Ramos (cell line): ENCODE measurements around the gene PRMT5.

Source experiments
- in situ Hi-C: fragments of 300-500 bp; cut with MboI; formaldehyde crosslinking; loops from one replicate; pipeline ENCODE4 v1.14.3; 2022; ENCODE audit warnings: low sequenced_read_pairs; ENCODE audit not compliant: unreplicated experiment

PRMT5 gene

GRCh38 chr14:22900081-22900799, 28.9 kb downstream of the PRMT5 start:
- in situ Hi-C loops, result no loop called here

- in situ Hi-C loops, result no loop called here
Measured at GRCh38 chr14:22898302-22899090, 30.7 kb downstream of the PRMT5 start.

DNA sequence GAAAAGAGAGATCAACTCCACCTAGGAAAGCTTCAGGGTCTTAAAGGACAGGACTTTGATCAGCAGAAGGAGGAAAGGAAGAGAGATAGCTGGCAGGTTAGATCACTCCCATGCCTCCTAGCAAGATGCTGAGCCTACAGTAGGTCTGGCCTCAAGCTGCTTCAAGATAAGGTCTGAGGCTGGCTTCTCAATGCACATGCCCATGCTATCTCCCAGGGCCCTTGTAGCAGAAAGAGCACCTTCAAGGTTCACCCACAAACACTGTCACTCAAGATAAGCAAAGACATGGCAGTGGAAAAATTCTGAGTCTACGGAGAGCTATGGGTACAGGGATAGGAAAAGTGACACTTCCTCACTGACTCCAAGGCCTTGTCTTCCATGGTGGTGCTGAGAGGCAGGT, 31.8 kb downstream of the PRMT5 start:
- in situ Hi-C loops, result no loop called here

DNA sequence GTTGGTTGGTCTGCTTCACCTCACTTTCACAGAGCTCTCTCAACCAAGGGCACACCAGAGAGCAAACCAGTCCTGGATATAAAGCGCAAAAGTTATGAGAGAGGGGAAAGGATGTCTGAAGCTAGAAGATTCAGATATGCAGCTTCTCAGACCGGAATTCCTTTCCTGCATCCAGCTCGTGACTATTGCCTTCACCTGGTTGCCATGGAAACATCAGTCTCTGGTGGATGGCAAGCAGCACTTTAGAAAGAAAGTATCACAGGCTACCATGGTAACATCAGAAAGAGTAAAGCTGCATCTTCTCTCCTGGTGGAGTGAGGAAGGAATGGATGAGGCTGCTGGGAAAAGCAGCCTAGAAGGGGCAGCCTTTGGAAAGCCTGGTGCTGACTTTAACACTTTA, 32.4 kb downstream of the PRMT5 start:
- in situ Hi-C loops, result no loop called here

DNA sequence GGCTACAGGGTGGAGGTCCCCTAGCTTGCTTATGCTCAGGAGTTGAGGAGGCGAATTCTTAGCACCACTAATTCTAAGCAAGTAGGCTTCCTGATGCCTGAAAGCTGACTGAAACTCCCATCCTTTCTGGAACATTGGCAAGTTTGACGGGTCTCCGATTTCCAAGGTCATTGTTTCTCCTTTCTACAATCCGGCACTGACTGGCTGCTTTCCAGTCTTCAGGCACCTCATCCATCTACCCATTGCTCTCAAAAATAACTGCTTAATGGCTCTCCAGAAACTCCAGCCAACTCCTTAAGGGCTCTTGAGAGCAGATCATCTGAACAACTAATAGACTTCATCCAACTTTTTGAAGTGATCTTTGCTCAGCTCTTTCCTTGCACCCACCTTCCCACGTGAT, 32.8 kb downstream of the PRMT5 start:
- in situ Hi-C loops, result no loop called here

DNA sequence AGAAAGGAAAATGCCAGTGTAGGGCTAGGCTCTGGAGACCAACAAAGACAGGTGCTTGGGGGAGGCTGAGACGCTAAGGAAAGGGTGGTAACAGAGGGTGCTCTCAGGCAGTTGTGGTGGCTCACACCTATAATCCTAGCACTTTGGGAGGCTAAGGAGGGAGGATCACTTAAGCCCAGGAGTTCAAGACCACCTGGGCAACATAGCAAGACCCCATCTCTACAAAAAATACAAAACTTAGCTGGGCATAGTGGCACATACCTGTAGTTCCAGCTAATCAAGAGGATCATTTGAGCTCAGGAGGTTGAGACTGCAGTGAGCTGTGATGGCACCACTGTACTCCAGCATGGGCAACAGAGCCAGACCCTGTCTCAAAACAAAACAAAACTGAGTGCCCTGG, 33.8 kb downstream of the PRMT5 start:
- in situ Hi-C loops, result no loop called here

GRCh38 chr14:22893706-22894105, 35.5 kb downstream of the PRMT5 start:
- in situ Hi-C loops, result no loop called here

- in situ Hi-C loops, result no loop called here
Measured at GRCh38 chr14:22892488-22892887, 36.7 kb downstream of the PRMT5 start.

DNA sequence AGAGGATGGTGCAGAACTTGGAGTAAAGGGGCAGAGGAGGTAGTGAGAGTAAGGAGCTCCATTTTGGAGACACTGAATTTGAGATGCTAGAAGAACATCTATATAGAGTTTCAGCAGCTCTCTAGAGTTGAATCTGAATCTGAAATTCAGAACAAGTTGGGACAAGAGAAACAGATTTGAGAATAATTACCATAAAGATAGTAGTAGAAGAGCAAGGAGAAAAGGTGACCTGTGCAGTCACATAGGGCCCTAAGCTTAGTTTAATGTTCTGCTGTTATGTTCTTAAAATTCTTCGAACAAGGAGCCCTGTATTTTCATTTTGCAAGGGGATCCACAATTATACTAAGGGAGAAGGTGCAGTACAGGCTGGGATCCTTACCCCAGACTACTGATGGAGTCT, 38.8 kb downstream of the PRMT5 start:
- in situ Hi-C loops, result no loop called here

DNA sequence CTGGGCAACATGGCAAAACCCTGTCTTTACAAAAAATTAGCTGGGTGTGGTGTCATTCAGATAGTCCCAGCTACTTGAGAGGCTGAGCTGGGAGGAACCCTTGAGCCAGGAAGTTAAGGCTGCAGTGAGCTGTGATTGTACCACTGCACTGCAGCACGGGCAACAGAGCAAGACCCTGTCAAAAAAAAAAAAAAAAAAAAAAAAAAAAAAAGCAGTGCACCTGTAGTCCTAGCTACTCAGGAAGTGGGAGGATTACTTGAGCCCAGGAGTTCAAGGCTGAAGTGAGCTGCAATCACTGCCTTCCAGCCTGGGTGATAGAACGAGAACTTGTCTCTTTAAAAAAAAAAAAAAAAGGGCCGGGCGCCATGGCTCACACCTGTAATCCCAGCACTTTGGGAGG, 40.5 kb downstream of the PRMT5 start:
- in situ Hi-C loops, result no loop called here

GRCh38 chr14:22887990-22888378, 41.2 kb downstream of the PRMT5 start:
- in situ Hi-C loops, result no loop called here

DNA sequence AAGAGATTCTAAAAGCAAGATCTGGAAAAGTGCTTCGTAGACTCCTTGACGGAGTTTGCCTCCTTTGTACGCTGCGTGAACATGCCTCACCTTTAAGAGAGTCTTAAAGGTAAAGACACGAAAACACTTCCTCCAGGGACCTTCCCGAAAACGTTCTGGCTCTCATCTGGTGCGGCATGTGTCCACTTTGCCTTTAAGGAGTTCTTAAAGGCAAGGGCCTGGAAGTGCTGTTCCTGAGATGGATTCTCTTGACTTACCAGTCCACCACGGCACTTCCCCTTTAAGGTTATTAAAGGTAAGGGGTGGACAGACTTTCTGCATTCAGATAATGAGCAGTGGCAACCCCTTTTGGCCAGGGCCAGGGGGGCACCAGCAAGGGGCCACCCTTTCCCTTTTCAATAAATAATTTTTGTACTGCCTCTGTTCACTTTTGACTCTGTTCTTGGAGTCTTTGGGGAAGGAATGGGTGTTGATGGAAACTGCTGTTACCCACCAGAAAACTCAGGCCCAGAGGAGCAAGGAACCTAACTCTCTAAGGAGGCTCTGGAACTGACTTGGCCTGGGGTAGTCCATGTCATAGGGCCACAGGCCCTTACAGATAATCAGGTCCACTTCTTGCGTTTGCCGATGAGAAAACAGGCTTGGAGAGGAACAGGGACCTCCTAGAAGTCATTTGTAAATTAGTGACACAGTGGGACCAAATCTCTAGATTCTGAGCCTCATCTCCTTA, 41.8 kb downstream of the PRMT5 start:
- in situ Hi-C loops, result no loop called here

DNA sequence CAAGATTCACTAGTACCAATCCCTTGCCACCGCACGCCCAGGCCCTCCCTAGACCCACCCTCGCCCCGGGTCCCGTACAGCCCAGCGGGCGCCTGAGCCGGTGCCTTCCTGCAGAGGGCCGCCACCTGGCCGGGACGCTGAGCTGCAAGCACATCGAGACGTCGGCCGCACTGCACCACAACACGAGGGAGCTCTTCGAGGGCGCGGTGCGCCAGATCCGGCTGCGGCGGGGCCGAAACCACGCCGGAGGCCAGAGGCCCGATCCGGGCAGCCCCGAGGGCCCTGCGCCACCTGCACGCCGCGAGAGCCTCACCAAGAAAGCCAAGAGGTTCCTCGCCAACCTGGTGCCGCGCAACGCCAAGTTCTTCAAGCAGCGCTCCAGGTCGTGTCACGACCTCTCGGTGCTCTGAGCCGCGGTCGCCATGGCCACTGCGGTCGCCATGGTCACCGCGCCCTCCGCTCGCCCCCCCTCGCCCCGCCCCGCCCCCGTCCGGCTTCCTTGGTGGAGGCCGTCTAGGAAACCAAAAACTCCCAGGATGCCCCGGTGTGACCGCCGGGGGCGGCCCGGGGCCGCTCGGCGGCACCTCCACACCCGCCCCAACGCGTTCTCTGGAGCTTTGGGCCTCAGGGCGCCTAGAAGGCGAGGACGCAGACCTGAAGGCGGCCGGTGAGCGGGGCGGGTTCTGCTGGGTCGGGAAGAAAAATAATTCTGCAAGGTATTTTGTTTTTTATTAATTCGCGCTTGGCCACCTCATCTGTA, 42.5 kb downstream of the PRMT5 start:
- in situ Hi-C loops, result no loop called here

DNA sequence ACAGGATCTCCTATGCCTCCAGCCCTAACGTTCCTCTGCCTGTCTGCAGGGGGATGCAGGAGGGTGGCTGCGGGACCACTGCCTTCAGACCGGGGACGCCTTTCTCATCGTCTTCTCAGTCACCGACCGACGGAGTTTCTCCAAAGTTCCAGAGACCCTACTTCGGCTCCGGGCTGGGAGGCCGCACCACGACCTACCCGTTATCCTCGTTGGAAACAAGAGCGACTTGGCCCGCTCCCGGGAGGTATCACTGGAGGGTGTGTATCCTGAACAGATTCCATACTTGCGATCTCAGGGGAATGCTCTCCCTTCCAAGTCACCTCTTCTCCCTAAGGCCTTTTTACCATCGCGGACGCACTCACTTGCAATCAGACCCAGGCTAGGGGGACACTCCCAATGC, 43.2 kb downstream of the PRMT5 start:
- in situ Hi-C loops, result no loop called here

DNA sequence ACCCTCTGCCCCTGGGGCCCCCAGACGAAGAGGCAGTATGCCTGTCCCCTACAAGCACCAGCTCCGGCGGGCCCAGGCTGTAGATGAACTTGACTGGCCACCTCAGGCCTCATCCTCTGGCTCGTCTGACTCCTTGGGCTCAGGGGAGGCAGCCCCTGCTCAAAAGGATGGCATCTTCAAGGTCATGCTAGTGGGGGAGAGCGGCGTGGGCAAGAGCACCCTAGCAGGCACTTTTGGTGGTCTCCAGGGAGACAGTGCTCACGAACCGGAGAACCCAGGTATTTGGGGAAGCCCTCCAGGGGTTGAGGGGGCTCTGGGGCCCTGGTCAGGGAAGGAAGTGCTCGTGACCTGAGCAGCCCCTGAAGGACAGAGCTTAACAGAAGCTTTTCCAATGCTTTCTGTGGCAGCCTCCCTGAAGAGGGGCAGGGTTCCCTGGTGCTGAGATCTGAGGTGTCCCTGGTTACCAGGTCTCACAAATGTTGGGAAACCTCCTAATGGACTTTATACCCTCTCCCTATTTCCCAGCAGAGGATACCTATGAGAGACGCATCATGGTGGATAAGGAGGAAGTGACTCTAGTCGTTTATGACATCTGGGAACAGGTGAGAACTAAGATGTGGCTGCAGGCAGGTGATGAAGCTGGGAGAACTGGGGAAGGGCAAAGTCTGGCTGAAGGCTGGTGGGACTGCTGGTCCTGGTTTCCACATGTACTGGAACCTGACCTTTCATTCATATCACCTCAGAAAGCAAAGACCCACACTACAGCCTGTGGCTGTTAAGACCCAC, 44.2 kb downstream of the PRMT5 start:
- in situ Hi-C loops, result no loop called here

DNA sequence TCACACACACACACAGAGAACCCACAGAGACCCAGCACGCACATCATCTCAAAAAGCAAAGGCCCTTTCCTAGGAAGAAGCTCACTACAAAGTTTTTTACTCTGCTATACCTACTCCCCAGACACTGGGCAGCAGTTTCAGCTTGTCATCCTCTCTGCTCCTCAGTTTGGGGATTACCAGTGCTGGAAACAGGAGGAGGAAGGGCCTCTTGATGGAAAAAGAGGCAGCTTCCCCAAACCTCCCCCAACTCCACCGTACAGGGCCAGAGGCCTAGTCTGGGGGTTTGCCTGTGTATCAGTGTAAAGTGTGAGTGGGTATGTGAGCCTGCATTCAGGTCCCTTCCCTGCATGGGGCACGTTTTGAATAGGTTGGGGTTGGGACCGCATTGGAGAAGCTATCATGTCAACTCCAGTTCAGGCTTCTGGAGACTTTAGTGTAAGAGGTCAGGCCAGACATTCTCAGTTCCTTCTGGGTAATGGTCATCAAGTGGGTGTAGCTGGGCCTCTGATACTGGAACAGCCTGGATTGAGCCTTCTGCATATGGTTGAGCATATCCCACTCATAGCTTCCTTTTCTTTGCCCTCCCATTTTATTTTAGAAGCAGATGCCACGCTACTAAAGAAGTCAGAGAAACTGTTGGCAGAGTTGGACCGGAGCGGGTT, 45.0 kb downstream of the PRMT5 start:
- in situ Hi-C loops, result no loop called here

- in situ Hi-C loops, result no loop called here
Measured at GRCh38 chr14:22883173-22883976, 45.8 kb downstream of the PRMT5 start, which contains the start of gene REM2. Gene REM2, plus strand, starts transcription at chr14:22883222. Its CDS starts 66 bp downstream, at chr14:22883288.

- in situ Hi-C loops, result no loop called here
Measured at GRCh38 chr14:22882529-22883172, 46.5 kb downstream of the PRMT5 start.
